Prostate gland (tissue), 2 donors: ENCODE data around the gene SSR4. TPM values are rescaled to one million over a fixed set of nuclear protein-coding genes. Genes with fewer than 3 reads are reported as not detected.

Experiments used
- DNase-seq: peaks from one replicate; pipeline ENCODE4 v3.0.0-alpha.2; 2019; ENCODE audit warnings: low spot score
- H3K27ac ChIP-seq, 2 donors: fragments of 200-600 bp; sonication (generic); 2 replicates each; pipeline ENCODE4 v1.5.1; 2017 to 2019
- H3K27me3 ChIP-seq: fragments of 200-600 bp; sonication (generic); replicated peaks from 2 replicates; pipeline ENCODE4 v1.5.1; 2019; ENCODE audit not compliant: insufficient read depth
- H3K36me3 ChIP-seq, 2 donors: fragments of 200-600 bp; sonication (generic); 1 replicate in 1 of 2; 2 replicates in 1 of 2; pipeline versions ENCODE4 v1.5.1 to v1.8.1; 2017 to 2019
- H3K4me1 ChIP-seq: fragments of 200-600 bp; sonication (generic); replicated peaks from 2 replicates; pipeline ENCODE4 v1.5.1; 2019
- H3K4me3 ChIP-seq, 2 donors: fragments of 200-600 bp; sonication (generic); 2 replicates each; pipeline ENCODE4 v1.5.1; 2017 to 2019
- H3K9me3 ChIP-seq: fragments of 200-600 bp; sonication (generic); 2 replicates; pipeline ENCODE4 v1.5.1; 2017
- POLR2A ChIP-seq: fragments of 450-650 bp; IDR thresholded peaks from one replicate; pipeline ENCODE4 v1.6.1; 2016; ENCODE audit warnings: antibody characterized with exemption, mild to moderate bottlenecking
- POLR2AphosphoS5 ChIP-seq: sonication (generic); formaldehyde crosslinking; IDR thresholded peaks from one replicate; pipeline ENCODE4 v1.6.1; 2017; ENCODE audit warnings: antibody characterized with exemption
- WGBS: methylation state at CpG from one replicate; pipeline ENCODE4 v1.1.5; 2018; 5-methylcytosine and 5-hydroxymethylcytosine counted together
- intact Hi-C: fragments of 100-400 bp; cut with DNase I; formaldehyde crosslinking; loops from one replicate; pipeline ENCODE4 v1.14.2; 2022
- total RNA-seq, 2 donors: library from RNA; depleted of rRNA; stranded (reverse); fragments of >200 nt; gene quantifications; one replicate each; pipeline ENCODE4 v1.1.0, GENCODE V29; 2016
- TF ChIP-seq, protein P1 (sequence below), 4 experiments: fragments of 200-600 bp in 2 of 4; fragments of 450-650 bp in 2 of 4; sonication (generic) in 2 of 4; IDR thresholded peaks; 1 replicate in 3 of 4; 2 replicates in 1 of 4; pipeline ENCODE4 v1.5.1; 2016 to 2019; ENCODE audit warnings: antibody characterized with exemption in 4 of 4, mild to moderate bottlenecking in 2 of 4, moderate library complexity in 2 of 4

The SSR4 gene
- total RNA-seq, 2 donors from 2014 or later: 288 to 623 TPM

DNA sequence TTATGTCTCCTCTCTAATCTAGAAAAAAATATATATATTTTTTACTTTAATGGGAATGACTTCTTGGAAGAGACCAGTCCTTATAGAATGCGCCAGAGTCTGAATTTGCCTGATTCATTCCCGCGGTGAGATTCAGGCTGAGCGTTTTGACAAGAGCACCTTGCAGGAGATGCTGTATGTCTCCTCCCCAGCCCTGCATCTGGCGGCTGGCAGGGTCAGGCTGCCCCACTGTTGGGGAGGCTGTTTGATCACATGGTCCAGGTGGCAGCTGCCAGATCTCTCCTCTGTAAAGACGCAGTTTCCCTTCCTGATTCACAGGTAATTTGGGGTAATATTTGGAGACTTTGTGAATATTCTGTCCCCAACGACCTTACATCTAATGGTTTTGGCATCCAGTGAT, 26.1 kb downstream of the SSR4 start:
- intact Hi-C loops: no loop called here
- WGBS: 85% methylated on average over 6 of the region's 7 CpGs
- H3K36me3 ChIP-seq: no peaks in the 10 kb centered on the region
- no peak for DNase-seq
- TF ChIP-seq POLR2AphosphoS5 (no peak), POLR2A (no peak)
- TF ChIP-seq, protein P1, sequence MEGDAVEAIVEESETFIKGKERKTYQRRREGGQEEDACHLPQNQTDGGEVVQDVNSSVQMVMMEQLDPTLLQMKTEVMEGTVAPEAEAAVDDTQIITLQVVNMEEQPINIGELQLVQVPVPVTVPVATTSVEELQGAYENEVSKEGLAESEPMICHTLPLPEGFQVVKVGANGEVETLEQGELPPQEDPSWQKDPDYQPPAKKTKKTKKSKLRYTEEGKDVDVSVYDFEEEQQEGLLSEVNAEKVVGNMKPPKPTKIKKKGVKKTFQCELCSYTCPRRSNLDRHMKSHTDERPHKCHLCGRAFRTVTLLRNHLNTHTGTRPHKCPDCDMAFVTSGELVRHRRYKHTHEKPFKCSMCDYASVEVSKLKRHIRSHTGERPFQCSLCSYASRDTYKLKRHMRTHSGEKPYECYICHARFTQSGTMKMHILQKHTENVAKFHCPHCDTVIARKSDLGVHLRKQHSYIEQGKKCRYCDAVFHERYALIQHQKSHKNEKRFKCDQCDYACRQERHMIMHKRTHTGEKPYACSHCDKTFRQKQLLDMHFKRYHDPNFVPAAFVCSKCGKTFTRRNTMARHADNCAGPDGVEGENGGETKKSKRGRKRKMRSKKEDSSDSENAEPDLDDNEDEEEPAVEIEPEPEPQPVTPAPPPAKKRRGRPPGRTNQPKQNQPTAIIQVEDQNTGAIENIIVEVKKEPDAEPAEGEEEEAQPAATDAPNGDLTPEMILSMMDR (IDR thresholded peaks at IDR 0.05): no peak
- no peak overlapping the region for H3K27ac ChIP-seq
- H3K27me3 ChIP-seq: no peaks in the 10 kb centered on the region
- H3K4me3 ChIP-seq: no peak overlapping the region
- H3K9me3 ChIP-seq: no peaks in the 10 kb centered on the region
- H3K4me1 ChIP-seq: no peaks in the 10 kb centered on the region

DNA sequence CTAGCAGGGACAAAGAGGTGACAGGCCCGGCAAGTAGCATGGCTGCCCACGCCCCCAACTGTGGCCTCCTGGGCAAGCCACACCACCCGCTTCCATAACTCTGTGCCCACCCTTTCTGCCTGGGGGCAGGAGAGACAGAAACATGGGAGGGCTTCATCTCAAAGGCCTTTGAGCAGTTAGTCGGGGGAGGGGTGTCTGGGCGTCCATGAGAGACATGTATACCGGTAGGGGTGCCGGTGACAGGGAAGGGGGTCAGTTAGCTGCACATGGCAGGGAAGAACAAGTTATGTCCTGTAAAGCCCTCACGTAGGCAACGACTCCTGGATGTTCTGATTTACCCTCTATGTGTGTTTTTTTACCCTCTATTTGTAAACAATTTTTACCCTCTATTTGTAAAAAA, 26.6 kb downstream of the SSR4 start:
- TF ChIP-seq, protein P1 (IDR thresholded peaks at IDR 0.05): no peak
- Histone ChIP-seq H3K9me3 (no peaks in the 10 kb centered on the region), H3K36me3 (no peaks in the 10 kb centered on the region), H3K27ac (no peak overlapping the region), H3K4me1 (no peaks in the 10 kb centered on the region), H3K27me3 (no peaks in the 10 kb centered on the region), H3K4me3 (no peak overlapping the region)
- no peak for DNase-seq
- intact Hi-C loops: no loop called here
- 91% methylated on average over 9 of the region's 9 CpGs for WGBS

DNA sequence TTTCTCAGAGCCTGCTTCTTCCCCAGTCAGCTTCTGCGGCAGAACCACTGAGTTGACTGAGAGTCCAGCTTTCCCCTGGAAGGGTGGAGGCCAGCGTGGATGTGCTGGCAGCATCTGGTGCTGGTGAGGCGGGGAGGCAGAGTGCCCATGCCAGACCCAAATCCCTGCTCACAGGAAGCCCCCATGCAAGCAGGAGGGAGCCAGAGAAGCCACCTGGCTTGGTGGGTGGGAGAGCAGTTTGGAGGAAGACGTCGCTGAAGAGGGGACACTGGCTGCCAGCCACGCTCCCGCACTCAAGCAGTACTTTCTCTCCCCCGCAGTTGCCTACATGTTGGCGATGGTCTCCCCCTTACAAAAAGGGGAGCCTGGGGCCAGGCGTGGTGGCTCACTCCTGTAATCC, 29.9 kb downstream of the SSR4 start:
- WGBS: 85% methylated on average over 9 of the region's 10 CpGs
- H3K27ac ChIP-seq: no peak overlapping the region
- no peaks in the 10 kb centered on the region for H3K9me3 ChIP-seq
- intact Hi-C loops: no loop called here
- no peak for DNase-seq
- H3K36me3 ChIP-seq: no peaks in the 10 kb centered on the region
- H3K27me3 ChIP-seq: no peaks in the 10 kb centered on the region
- no peak overlapping the region for H3K4me3 ChIP-seq
- TF ChIP-seq, protein P1 (IDR thresholded peaks at IDR 0.05): no peak
- TF ChIP-seq POLR2AphosphoS5: no peak
- no peaks in the 10 kb centered on the region for H3K4me1 ChIP-seq

DNA sequence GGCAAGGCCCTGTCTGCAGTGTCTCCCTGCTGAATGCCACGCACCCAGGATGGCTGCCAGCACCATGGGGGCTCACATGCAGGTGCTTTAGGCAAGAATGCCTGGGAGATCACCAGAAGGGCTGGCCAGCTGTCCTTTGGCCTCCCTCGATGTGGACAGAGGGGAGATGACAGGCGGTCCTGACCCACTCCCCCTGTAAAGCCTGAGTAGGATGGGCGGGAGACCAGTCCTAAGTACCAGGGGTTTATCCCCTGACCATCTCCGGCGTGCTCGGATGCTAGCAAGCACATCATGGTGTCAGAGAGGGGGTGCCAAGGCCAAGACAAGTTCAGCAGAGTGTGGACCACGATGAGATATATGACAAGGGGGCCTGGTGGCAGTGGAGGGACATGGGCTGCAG, 30.6 kb downstream of the SSR4 start:
- WGBS: 80% methylated on average over 1 of the region's 8 CpGs
- intact Hi-C loops: no loop called here
- H3K27ac ChIP-seq: no peak overlapping the region
- no peaks in the 10 kb centered on the region for H3K36me3 ChIP-seq
- H3K27me3 ChIP-seq: no peaks in the 10 kb centered on the region
- H3K4me3 ChIP-seq: no peak overlapping the region
- H3K9me3 ChIP-seq: no peaks in the 10 kb centered on the region
- DNase-seq: no peak
- TF ChIP-seq, protein P1 (IDR thresholded peaks at IDR 0.05): no peak
- TF ChIP-seq POLR2AphosphoS5 (no peak), POLR2A (no peak)
- no peaks in the 10 kb centered on the region for H3K4me1 ChIP-seq

DNA sequence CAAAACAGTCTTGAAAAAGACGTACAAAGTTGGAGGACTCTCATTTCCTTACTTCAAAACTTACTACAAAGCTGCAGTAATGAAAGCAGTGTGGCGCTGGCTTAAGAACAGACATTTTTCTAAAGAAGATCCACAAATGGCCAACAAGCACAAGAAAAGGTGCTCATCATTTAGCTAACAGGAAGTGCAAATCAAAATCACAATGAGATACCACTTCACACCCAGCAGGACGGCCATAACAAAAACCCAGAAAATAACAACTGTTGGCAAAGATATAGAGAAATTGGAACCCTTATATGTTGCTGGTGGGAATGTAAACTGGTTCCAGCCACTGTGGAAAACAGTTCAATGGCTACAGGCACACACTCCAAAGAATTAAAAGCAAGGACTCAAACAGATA, 32.5 kb downstream of the SSR4 start:
- 85% methylated on average over 3 of the region's 3 CpGs for WGBS
- H3K27me3 ChIP-seq: no peaks in the 10 kb centered on the region

More for the DNA sequence above, 32.5 kb downstream of the SSR4 start:
- intact Hi-C loops: no loop called here
- Histone ChIP-seq H3K4me1 (no peaks in the 10 kb centered on the region), H3K36me3 (no peaks in the 10 kb centered on the region), H3K9me3 (no peaks in the 10 kb centered on the region), H3K4me3 (no peak overlapping the region), H3K27ac (no peak overlapping the region)
- no peak for DNase-seq
- TF ChIP-seq, protein P1 (IDR thresholded peaks at IDR 0.05): no peak
- no peak for TF ChIP-seq POLR2AphosphoS5
- no peak for TF ChIP-seq POLR2A
